ENCODE measurements around the gene COL17A1. TPM values are rescaled to one million over a fixed set of nuclear protein-coding genes. Genes with fewer than 3 reads are reported as not detected.

The COL17A1 gene
- total and polyA plus RNA-seq, 9 of the 15 experiments (the other 6 are each of a cell fraction or from before 2014, with no cell fraction given), result not detected

DNA sequence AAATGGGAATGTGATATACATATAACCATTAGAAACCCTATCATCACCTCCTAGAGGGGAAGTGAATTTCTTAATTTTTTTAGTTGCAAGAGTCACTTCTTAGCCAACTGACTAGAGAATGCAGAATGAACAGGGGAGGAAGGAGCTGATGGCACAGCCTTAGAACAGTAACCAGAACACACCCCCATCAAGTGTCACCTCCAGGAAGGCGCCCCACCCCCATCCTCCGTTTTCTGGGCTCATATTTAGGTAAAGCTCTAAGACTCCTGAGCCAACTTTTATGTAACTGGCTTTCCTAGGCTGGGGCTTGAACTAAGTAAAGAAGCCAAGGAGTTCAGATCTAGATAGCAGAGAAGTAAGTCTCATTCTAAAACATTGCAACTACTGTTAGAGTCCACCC lies 54.0 kb downstream of the COL17A1 start:
- Histone ChIP-seq H2AFZ (ENCODE audit: low read depth, low read length) (no peak overlapping the region), H3K27ac (ENCODE audit: extremely low read depth, low read depth, low read length) (no peak overlapping the region), H3K27me3 (ENCODE audit: control insufficient read depth in 2 of 2, insufficient read depth in 2 of 2, low read length in 2 of 2) (no peaks in the 10 kb centered on the region), H3K4me1 (replicated peaks in 1 of 2; ENCODE audit: control insufficient read depth in 2 of 2, insufficient read depth in 2 of 2, low read length in 2 of 2) (peaks cover 0 to 4% of the 10 kb centered on the region in 2 experiments; a peak in 2 of 5 replicates), H3K9ac (ENCODE audit: insufficient read depth in 1 of 2, low read depth in 2 of 2, low read length in 2 of 2) (no peak overlapping the region), H3K36me3 (ENCODE audit: control insufficient read depth, insufficient read depth, low read length) (peaks cover 28% of the 10 kb centered on the region; the same call in 2 of the 3 replicates), H3K4me3 (no peak overlapping the region), H4K20me1 (replicated peaks; ENCODE audit: control insufficient read depth, insufficient read depth, low read length) (no peaks in the 10 kb centered on the region), H3K79me2 (ENCODE audit: control insufficient read depth, insufficient read depth, low read length) (no peaks in the 10 kb centered on the region), H3K9me3 (replicated peaks; ENCODE audit: control insufficient read depth, insufficient read depth, low read depth, low read length) (no peaks in the 10 kb centered on the region), H3K9me1 (ENCODE audit: control insufficient read depth, insufficient read depth, low read length) (no peaks in the 10 kb centered on the region), H3K4me2 (ENCODE audit: insufficient read depth, low read length) (no peak overlapping the region)
- POLR2A ChIA-PET, result interaction anchor here (0.6 to 1.0 kb wide), 2 partner anchors 15 to 110 kb away, joined by 3 to 4 read pairs; no protein-coding TSS in a partner anchor
- ATAC-seq (no peak), DNase-seq (ENCODE audit: extremely low read depth in 1 of 4, low spot score in 3 of 4) (no peak), FAIRE-seq (no peak)
- no TSS peak for BruUV-seq (replicated peaks)
- CTCF ChIA-PET (ENCODE audit: low intra/inter-chr PET ratio), result no interaction called here
- 73% methylated on average over 2 of the region's 2 CpGs for WGBS (ENCODE audit: insufficient coverage, low coverage, missing lambda C conversion rate)
- intact Hi-C loops (cut with micrococcal nuclease) (no loop called here), in situ Hi-C loops (cut with MboI) (no loop called here)
- TF ChIP-seq, protein P1, sequence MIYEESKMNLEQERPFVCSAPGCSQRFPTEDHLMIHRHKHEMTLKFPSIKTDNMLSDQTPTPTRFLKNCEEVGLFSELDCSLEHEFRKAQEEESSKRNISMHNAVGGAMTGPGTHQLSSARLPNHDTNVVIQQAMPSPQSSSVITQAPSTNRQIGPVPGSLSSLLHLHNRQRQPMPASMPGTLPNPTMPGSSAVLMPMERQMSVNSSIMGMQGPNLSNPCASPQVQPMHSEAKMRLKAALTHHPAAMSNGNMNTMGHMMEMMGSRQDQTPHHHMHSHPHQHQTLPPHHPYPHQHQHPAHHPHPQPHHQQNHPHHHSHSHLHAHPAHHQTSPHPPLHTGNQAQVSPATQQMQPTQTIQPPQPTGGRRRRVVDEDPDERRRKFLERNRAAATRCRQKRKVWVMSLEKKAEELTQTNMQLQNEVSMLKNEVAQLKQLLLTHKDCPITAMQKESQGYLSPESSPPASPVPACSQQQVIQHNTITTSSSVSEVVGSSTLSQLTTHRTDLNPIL (CRISPR knock-in tag; IDR thresholded peaks at IDR 0.05), result no peak
- TF ChIP-seq, protein P2, sequence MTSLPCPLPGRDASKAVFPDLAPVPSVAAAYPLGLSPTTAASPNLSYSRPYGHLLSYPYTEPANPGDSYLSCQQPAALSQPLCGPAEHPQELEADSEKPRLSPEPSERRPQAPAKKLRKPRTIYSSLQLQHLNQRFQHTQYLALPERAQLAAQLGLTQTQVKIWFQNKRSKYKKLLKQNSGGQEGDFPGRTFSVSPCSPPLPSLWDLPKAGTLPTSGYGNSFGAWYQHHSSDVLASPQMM (CRISPR knock-in tag; IDR thresholded peaks at IDR 0.05), result no peak
- TF ChIP-seq, protein P3, sequence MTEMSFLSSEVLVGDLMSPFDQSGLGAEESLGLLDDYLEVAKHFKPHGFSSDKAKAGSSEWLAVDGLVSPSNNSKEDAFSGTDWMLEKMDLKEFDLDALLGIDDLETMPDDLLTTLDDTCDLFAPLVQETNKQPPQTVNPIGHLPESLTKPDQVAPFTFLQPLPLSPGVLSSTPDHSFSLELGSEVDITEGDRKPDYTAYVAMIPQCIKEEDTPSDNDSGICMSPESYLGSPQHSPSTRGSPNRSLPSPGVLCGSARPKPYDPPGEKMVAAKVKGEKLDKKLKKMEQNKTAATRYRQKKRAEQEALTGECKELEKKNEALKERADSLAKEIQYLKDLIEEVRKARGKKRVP (CRISPR knock-in tag; IDR thresholded peaks at IDR 0.05), result no peak
- TF ChIP-seq, protein P4, sequence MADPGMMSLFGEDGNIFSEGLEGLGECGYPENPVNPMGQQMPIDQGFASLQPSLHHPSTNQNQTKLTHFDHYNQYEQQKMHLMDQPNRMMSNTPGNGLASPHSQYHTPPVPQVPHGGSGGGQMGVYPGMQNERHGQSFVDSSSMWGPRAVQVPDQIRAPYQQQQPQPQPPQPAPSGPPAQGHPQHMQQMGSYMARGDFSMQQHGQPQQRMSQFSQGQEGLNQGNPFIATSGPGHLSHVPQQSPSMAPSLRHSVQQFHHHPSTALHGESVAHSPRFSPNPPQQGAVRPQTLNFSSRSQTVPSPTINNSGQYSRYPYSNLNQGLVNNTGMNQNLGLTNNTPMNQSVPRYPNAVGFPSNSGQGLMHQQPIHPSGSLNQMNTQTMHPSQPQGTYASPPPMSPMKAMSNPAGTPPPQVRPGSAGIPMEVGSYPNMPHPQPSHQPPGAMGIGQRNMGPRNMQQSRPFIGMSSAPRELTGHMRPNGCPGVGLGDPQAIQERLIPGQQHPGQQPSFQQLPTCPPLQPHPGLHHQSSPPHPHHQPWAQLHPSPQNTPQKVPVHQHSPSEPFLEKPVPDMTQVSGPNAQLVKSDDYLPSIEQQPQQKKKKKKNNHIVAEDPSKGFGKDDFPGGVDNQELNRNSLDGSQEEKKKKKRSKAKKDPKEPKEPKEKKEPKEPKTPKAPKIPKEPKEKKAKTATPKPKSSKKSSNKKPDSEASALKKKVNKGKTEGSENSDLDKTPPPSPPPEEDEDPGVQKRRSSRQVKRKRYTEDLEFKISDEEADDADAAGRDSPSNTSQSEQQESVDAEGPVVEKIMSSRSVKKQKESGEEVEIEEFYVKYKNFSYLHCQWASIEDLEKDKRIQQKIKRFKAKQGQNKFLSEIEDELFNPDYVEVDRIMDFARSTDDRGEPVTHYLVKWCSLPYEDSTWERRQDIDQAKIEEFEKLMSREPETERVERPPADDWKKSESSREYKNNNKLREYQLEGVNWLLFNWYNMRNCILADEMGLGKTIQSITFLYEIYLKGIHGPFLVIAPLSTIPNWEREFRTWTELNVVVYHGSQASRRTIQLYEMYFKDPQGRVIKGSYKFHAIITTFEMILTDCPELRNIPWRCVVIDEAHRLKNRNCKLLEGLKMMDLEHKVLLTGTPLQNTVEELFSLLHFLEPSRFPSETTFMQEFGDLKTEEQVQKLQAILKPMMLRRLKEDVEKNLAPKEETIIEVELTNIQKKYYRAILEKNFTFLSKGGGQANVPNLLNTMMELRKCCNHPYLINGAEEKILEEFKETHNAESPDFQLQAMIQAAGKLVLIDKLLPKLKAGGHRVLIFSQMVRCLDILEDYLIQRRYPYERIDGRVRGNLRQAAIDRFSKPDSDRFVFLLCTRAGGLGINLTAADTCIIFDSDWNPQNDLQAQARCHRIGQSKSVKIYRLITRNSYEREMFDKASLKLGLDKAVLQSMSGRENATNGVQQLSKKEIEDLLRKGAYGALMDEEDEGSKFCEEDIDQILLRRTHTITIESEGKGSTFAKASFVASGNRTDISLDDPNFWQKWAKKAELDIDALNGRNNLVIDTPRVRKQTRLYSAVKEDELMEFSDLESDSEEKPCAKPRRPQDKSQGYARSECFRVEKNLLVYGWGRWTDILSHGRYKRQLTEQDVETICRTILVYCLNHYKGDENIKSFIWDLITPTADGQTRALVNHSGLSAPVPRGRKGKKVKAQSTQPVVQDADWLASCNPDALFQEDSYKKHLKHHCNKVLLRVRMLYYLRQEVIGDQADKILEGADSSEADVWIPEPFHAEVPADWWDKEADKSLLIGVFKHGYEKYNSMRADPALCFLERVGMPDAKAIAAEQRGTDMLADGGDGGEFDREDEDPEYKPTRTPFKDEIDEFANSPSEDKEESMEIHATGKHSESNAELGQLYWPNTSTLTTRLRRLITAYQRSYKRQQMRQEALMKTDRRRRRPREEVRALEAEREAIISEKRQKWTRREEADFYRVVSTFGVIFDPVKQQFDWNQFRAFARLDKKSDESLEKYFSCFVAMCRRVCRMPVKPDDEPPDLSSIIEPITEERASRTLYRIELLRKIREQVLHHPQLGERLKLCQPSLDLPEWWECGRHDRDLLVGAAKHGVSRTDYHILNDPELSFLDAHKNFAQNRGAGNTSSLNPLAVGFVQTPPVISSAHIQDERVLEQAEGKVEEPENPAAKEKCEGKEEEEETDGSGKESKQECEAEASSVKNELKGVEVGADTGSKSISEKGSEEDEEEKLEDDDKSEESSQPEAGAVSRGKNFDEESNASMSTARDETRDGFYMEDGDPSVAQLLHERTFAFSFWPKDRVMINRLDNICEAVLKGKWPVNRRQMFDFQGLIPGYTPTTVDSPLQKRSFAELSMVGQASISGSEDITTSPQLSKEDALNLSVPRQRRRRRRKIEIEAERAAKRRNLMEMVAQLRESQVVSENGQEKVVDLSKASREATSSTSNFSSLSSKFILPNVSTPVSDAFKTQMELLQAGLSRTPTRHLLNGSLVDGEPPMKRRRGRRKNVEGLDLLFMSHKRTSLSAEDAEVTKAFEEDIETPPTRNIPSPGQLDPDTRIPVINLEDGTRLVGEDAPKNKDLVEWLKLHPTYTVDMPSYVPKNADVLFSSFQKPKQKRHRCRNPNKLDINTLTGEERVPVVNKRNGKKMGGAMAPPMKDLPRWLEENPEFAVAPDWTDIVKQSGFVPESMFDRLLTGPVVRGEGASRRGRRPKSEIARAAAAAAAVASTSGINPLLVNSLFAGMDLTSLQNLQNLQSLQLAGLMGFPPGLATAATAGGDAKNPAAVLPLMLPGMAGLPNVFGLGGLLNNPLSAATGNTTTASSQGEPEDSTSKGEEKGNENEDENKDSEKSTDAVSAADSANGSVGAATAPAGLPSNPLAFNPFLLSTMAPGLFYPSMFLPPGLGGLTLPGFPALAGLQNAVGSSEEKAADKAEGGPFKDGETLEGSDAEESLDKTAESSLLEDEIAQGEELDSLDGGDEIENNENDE (IDR thresholded peaks at IDR 0.05; ENCODE audit: low read depth, low read length), result no peak
- TF ChIP-seq CHD2 (IDR thresholded peaks at IDR 0.05; ENCODE audit: low read depth, low read length) (no peak), ZNF79 (CRISPR knock-in tag; IDR thresholded peaks at IDR 0.05; ENCODE audit: low read depth) (no peak), HNRNPUL1 (IDR thresholded peaks at IDR 0.05; ENCODE audit: low read length) (no peak), PHTF2 (CRISPR knock-in tag; IDR thresholded peaks at IDR 0.05) (no peak)
